ENCODE results near the gene MS4A6E.

Gene MS4A6E

GRCh38 chr11:60377401-60378136 lies 50.5 kb downstream of the MS4A6E start:
- DNase-seq = no peak

GRCh38 chr11:60378354-60378753 lies 51.3 kb downstream of the MS4A6E start, which contains the start of gene MS4A7:
Gene MS4A7 (plus strand): TSS chr11:60378532. CDS start chr11:60383142, 4,610 bp downstream.
- DNase-seq = no peak

GRCh38 chr11:60389279-60389910 lies 62.3 kb downstream of the MS4A6E start:
- no peak for DNase-seq

GRCh38 chr11:60390419-60390818 lies 63.4 kb downstream of the MS4A6E start:
- DNase-seq = no peak
